Astrocyte (in vitro differentiated cells and primary cell): Measurements from ENCODE around the gene CINP. TPM values are rescaled to one million over a fixed set of nuclear protein-coding genes. Genes with fewer than 3 reads are reported as not detected.
A peak's percentile ranks its signal among the peaks of the same experiment; 100 is the strongest.

Source experiments
- DNase-seq: peaks from one replicate; pipeline ENCODE4 v3.0.0-alpha.2; 2010; ENCODE audit warnings: low read depth
- FAIRE-seq: peaks from 2 replicates; lab custom pipeline; 2011; peaks lifted over from hg19 to GRCh38; lab: Jason Lieb, UNC
- H2AFZ ChIP-seq: 2 replicates; pipeline ENCODE4 v1.6.0; 2012; ENCODE audit warnings: low read depth, low read length, inconsistent platforms
- H3K27ac ChIP-seq: 2 replicates; pipeline ENCODE4 v1.5.1; 2011; ENCODE audit warnings: low read depth, low read length, inconsistent platforms
- H3K27me3 ChIP-seq: 2 replicates; pipeline ENCODE4 v1.6.0; 2011; ENCODE audit warnings: low read length, inconsistent platforms; ENCODE audit not compliant: insufficient read depth
- H3K36me3 ChIP-seq: 2 replicates; pipeline ENCODE4 v1.5.1; 2011; ENCODE audit warnings: low read length, inconsistent platforms; ENCODE audit not compliant: insufficient read depth
- H3K4me1 ChIP-seq: 2 replicates; pipeline ENCODE4 v1.5.1; 2011; ENCODE audit warnings: low read length, inconsistent platforms; ENCODE audit not compliant: insufficient read depth
- H3K4me2 ChIP-seq: 2 replicates; pipeline ENCODE4 v1.6.0; 2012; ENCODE audit warnings: low read length, inconsistent platforms
- H3K4me3 ChIP-seq: 2 replicates; pipeline ENCODE4 v1.5.1; 2011; ENCODE audit warnings: low read depth, mild to moderate bottlenecking, low read length, inconsistent platforms; ENCODE audit not compliant: insufficient read depth
- H3K79me2 ChIP-seq: 2 replicates; pipeline ENCODE4 v1.6.0; 2012; ENCODE audit warnings: mild to moderate bottlenecking, low read length, inconsistent platforms; ENCODE audit not compliant: insufficient read depth
- H3K9ac ChIP-seq: 2 replicates; pipeline ENCODE4 v1.6.0; 2012; ENCODE audit warnings: mild to moderate bottlenecking, low read length, inconsistent platforms
- H3K9me3 ChIP-seq: 2 replicates; pipeline ENCODE4 v1.5.1; 2012; ENCODE audit warnings: low read depth, mild to moderate bottlenecking, low read length, inconsistent platforms; ENCODE audit not compliant: insufficient read depth
- H4K20me1 ChIP-seq: 2 replicates; pipeline ENCODE4 v1.6.0; 2012; ENCODE audit warnings: low read length, inconsistent platforms; ENCODE audit not compliant: insufficient read depth
- H3K27ac Mint-ChIP-seq: one replicate; pipeline ENCODE4 v1.8.0; 2021; ENCODE audit warnings: mild to moderate bottlenecking, mixed read lengths; ENCODE audit not compliant: unreplicated experiment
- H3K27me3 Mint-ChIP-seq: one replicate; pipeline ENCODE4 v1.8.0; 2021; ENCODE audit warnings: low read depth, mixed read lengths; ENCODE audit not compliant: unreplicated experiment
- H3K36me3 Mint-ChIP-seq: one replicate; pipeline ENCODE4 v1.8.0; 2021; ENCODE audit warnings: low read depth, mixed read lengths; ENCODE audit not compliant: unreplicated experiment
- H3K4me1 Mint-ChIP-seq: one replicate; pipeline ENCODE4 v1.8.0; 2021; ENCODE audit warnings: low read depth, mixed read lengths; ENCODE audit not compliant: unreplicated experiment
- H3K4me3 Mint-ChIP-seq: one replicate; pipeline ENCODE4 v1.8.0; 2021; ENCODE audit warnings: mild to moderate bottlenecking, moderate library complexity, mixed read lengths; ENCODE audit not compliant: unreplicated experiment
- H3K9me3 Mint-ChIP-seq: one replicate; pipeline ENCODE4 v1.8.0; 2021; ENCODE audit warnings: mild to moderate bottlenecking, mixed read lengths; ENCODE audit not compliant: unreplicated experiment
- EZH2 ChIP-seq: IDR thresholded peaks from 2 replicates; pipeline ENCODE4 v1.6.1; 2012; ENCODE audit warnings: mild to moderate bottlenecking, low read length, inconsistent platforms; ENCODE audit not compliant: insufficient read depth
- total RNA-seq: library from RNA; stranded (reverse); gene quantifications from 2 replicates; pipeline ENCODE4 v1.2.1, GENCODE V29; 2021
- TF ChIP-seq, protein P1 (sequence below): IDR thresholded peaks from 2 replicates; pipeline ENCODE4 v1.5.1; 2011; ENCODE audit warnings: low read depth, mild to moderate bottlenecking, inconsistent platforms, low read length, moderate library complexity; ENCODE audit not compliant: insufficient read depth

The CINP gene
- total RNA-seq, 1 donor from 2014 or later = 34.9 TPM

DNA sequence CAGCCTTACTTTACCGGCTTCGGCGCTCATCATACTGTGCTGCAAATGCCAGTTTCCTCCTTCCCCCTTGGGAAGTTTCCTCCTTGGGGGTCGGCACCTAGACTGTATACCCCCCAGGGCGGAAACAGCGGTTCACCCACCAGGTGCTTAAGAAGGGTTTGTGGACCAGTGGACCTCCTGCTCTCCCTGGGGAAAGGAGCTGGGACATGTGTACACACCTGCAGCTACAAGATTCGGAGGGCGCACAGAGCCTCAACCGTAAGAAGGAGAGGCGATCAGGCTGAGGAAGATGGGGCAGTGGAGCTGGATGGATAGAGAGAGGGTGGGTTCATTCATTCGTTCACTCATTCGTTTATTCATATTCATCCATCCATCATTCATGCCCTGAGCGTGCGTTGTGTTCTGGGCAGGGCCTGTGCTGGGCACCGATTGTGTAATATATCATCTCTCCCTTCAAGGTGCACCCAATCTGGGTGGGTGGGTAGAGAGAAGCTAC, 43.9 kb downstream of the CINP start:
- H3K4me1 Mint-ChIP-seq = peaks cover 9% of the 10 kb centered on the region
- peak overlapping the region; percentile 91 for H3K9ac ChIP-seq
- H3K79me2 ChIP-seq = peaks cover 16% of the 10 kb centered on the region
- no peaks in the 10 kb centered on the region for H3K9me3 ChIP-seq
- H3K36me3 ChIP-seq = no peaks in the 10 kb centered on the region
- no peak for FAIRE-seq
- H3K27ac ChIP-seq = peak overlapping the region; percentile 94
- H3K27me3 ChIP-seq = no peaks in the 10 kb centered on the region
- TF ChIP-seq EZH2 = no peak
- TF ChIP-seq, protein P1, sequence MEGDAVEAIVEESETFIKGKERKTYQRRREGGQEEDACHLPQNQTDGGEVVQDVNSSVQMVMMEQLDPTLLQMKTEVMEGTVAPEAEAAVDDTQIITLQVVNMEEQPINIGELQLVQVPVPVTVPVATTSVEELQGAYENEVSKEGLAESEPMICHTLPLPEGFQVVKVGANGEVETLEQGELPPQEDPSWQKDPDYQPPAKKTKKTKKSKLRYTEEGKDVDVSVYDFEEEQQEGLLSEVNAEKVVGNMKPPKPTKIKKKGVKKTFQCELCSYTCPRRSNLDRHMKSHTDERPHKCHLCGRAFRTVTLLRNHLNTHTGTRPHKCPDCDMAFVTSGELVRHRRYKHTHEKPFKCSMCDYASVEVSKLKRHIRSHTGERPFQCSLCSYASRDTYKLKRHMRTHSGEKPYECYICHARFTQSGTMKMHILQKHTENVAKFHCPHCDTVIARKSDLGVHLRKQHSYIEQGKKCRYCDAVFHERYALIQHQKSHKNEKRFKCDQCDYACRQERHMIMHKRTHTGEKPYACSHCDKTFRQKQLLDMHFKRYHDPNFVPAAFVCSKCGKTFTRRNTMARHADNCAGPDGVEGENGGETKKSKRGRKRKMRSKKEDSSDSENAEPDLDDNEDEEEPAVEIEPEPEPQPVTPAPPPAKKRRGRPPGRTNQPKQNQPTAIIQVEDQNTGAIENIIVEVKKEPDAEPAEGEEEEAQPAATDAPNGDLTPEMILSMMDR = no peak
- peak overlapping the region; percentile 95 for H2AFZ ChIP-seq
- H3K4me3 ChIP-seq = peak overlapping the region; percentile 79
- peak overlapping the region; percentile 93 for H3K4me2 ChIP-seq
- peaks cover 6% of the 10 kb centered on the region for H3K27me3 Mint-ChIP-seq
- H3K9me3 Mint-ChIP-seq = no peaks in the 10 kb centered on the region
- H3K4me3 Mint-ChIP-seq = peak overlapping the region; percentile 91
- H4K20me1 ChIP-seq = no peaks in the 10 kb centered on the region
- no peak for DNase-seq
- peaks cover 2% of the 10 kb centered on the region for H3K36me3 Mint-ChIP-seq
- H3K4me1 ChIP-seq = peaks cover 45% of the 10 kb centered on the region
- peak overlapping the region; percentile 98 for H3K27ac Mint-ChIP-seq

DNA sequence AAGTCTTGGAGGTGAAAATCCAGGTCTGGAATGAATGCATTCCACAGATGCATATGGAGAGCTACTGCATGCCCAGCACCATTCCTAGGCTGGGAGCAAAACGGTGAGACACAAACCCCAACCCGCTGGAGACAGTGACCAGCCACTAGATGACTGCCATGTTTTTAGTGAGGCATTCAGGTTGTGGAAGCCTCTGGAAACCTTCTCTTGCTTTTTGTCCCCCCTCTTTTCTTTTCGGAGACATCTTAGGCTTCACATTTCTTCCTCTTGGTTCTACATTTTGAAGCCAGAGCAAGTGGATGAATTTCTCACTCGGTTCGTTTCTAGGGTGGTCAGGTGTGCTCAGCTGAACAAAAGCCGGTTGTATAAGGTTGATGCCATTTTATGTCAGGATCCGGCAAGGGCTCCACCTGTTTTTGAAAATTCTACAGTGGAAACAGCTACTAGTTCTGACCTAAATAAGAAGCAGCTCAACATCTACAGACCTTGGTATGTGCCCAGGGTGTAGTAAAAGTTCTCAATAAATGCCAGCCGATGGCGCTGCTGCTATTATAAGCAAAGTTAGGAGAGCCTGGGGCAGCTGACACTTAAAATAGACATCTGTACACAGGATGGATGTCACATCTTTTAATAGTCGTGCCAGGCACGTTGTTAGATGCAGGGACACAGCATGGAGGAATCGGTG, 45.0 kb downstream of the CINP start:
- FAIRE-seq (no peak), DNase-seq (no peak)
- Mint-ChIP-seq H3K27me3 (peaks cover 6% of the 10 kb centered on the region), H3K36me3 (peaks cover under 1% of the 10 kb centered on the region), H3K4me1 (peaks cover 9% of the 10 kb centered on the region), H3K4me3 (peak overlapping the region; percentile 91), H3K27ac (peak overlapping the region; percentile 96), H3K9me3 (no peaks in the 10 kb centered on the region)
- Histone ChIP-seq H3K9ac (peak overlapping the region; percentile 68), H2AFZ (peak overlapping the region; percentile 81), H3K27ac (peak overlapping the region; percentile 34), H3K9me3 (no peaks in the 10 kb centered on the region), H4K20me1 (no peaks in the 10 kb centered on the region), H3K27me3 (no peaks in the 10 kb centered on the region), H3K4me3 (peak overlapping the region; percentile 64), H3K36me3 (no peaks in the 10 kb centered on the region), H3K79me2 (peaks cover 16% of the 10 kb centered on the region), H3K4me1 (peaks cover 50% of the 10 kb centered on the region), H3K4me2 (peak overlapping the region; percentile 80)
- TF ChIP-seq, protein P1 = no peak
- TF ChIP-seq EZH2 = no peak
